ENCODE results near the gene MAPK4.

MAPK4 gene

GRCh38 chr18:50653402-50654093, 93.7 kb downstream of the MAPK4 start:
- peaks cover 5% of the 10 kb centered on the region; the same call in 1 of the 2 replicates for H3K27me3 ChIP-seq (ENCODE audit: insufficient read depth, low read length)

GRCh38 chr18:50654211-50654610, 94.3 kb downstream of the MAPK4 start:
- Histone ChIP-seq H2AFZ (ENCODE audit: low read length, unreplicated experiment) (no peak overlapping the region), H3K27ac (ENCODE audit: low read depth, low read length) (no peak overlapping the region), H3K79me2 (ENCODE audit: control insufficient read depth, insufficient read depth, low read length, unreplicated experiment) (no peaks in the 10 kb centered on the region), H3K4me1 (ENCODE audit: control insufficient read depth, insufficient read depth, low read length, unreplicated experiment) (no peaks in the 10 kb centered on the region), H3K27me3 (ENCODE audit: insufficient read depth, low read length) (peaks cover 3% of the 10 kb centered on the region; the same call in 1 of the 2 replicates), H3K36me3 (ENCODE audit: insufficient read depth, low read length) (no peaks in the 10 kb centered on the region), H3K4me3 (ENCODE audit: low read depth, low read length) (no peak overlapping the region)

More at GRCh38 chr18:50653402-50654093, 93.7 kb downstream of the MAPK4 start:
- Histone ChIP-seq H3K36me3 (ENCODE audit: insufficient read depth, low read length) (no peaks in the 10 kb centered on the region), H3K27ac (ENCODE audit: low read depth, low read length) (no peak overlapping the region), H3K79me2 (ENCODE audit: control insufficient read depth, insufficient read depth, low read length, unreplicated experiment) (no peaks in the 10 kb centered on the region), H3K4me3 (ENCODE audit: low read depth, low read length) (no peak overlapping the region), H3K4me1 (ENCODE audit: control insufficient read depth, insufficient read depth, low read length, unreplicated experiment) (no peaks in the 10 kb centered on the region), H2AFZ (ENCODE audit: low read length, unreplicated experiment) (no peak overlapping the region)

- no peaks in the 10 kb centered on the region for H3K27me3 ChIP-seq (ENCODE audit: insufficient read depth, low read length)
- H3K27ac ChIP-seq (ENCODE audit: low read depth, low read length): no peak overlapping the region
- H3K79me2 ChIP-seq (ENCODE audit: control insufficient read depth, insufficient read depth, low read length, unreplicated experiment): no peaks in the 10 kb centered on the region
- H3K4me3 ChIP-seq (ENCODE audit: low read depth, low read length): no peak overlapping the region
- no peaks in the 10 kb centered on the region for H3K36me3 ChIP-seq (ENCODE audit: insufficient read depth, low read length)
- no peak overlapping the region for H2AFZ ChIP-seq (ENCODE audit: low read length, unreplicated experiment)
- no peaks in the 10 kb centered on the region for H3K4me1 ChIP-seq (ENCODE audit: control insufficient read depth, insufficient read depth, low read length, unreplicated experiment)
These were observed 95.0 kb downstream of the MAPK4 start for GRCh38 chr18:50654658-50655550.

GRCh38 chr18:50656396-50656795, 96.5 kb downstream of the MAPK4 start:
- H3K27me3 ChIP-seq (ENCODE audit: insufficient read depth, low read length): no peaks in the 10 kb centered on the region
- no peak overlapping the region for H2AFZ ChIP-seq (ENCODE audit: low read length, unreplicated experiment)
- H3K79me2 ChIP-seq (ENCODE audit: control insufficient read depth, insufficient read depth, low read length, unreplicated experiment): no peaks in the 10 kb centered on the region
- no peak overlapping the region for H3K4me3 ChIP-seq (ENCODE audit: low read depth, low read length)
- no peaks in the 10 kb centered on the region for H3K4me1 ChIP-seq (ENCODE audit: control insufficient read depth, insufficient read depth, low read length, unreplicated experiment)
- no peak overlapping the region for H3K27ac ChIP-seq (ENCODE audit: low read depth, low read length)
- no peaks in the 10 kb centered on the region for H3K36me3 ChIP-seq (ENCODE audit: insufficient read depth, low read length)

- H3K4me3 ChIP-seq (ENCODE audit: low read depth, low read length): no peak overlapping the region
- H3K4me1 ChIP-seq (ENCODE audit: control insufficient read depth, insufficient read depth, low read length, unreplicated experiment): no peaks in the 10 kb centered on the region
- H2AFZ ChIP-seq (ENCODE audit: low read length, unreplicated experiment): no peak overlapping the region
- H3K79me2 ChIP-seq (ENCODE audit: control insufficient read depth, insufficient read depth, low read length, unreplicated experiment): no peaks in the 10 kb centered on the region
- no peak overlapping the region for H3K27ac ChIP-seq (ENCODE audit: low read depth, low read length)
- H3K27me3 ChIP-seq (ENCODE audit: insufficient read depth, low read length): no peaks in the 10 kb centered on the region
- H3K36me3 ChIP-seq (ENCODE audit: insufficient read depth, low read length): no peaks in the 10 kb centered on the region
These were observed 97.1 kb downstream of the MAPK4 start for GRCh38 chr18:50656841-50657470.

GRCh38 chr18:50658601-50659000, 98.7 kb downstream of the MAPK4 start:
- no peaks in the 10 kb centered on the region for H3K79me2 ChIP-seq (ENCODE audit: control insufficient read depth, insufficient read depth, low read length, unreplicated experiment)
- H3K36me3 ChIP-seq (ENCODE audit: insufficient read depth, low read length): no peaks in the 10 kb centered on the region
- H3K4me3 ChIP-seq (ENCODE audit: low read depth, low read length): no peak overlapping the region
- H3K27me3 ChIP-seq (ENCODE audit: insufficient read depth, low read length): no peaks in the 10 kb centered on the region
- no peaks in the 10 kb centered on the region for H3K4me1 ChIP-seq (ENCODE audit: control insufficient read depth, insufficient read depth, low read length, unreplicated experiment)
- no peak overlapping the region for H2AFZ ChIP-seq (ENCODE audit: low read length, unreplicated experiment)
- H3K27ac ChIP-seq (ENCODE audit: low read depth, low read length): no peak overlapping the region

GRCh38 chr18:50659091-50660003, 99.5 kb downstream of the MAPK4 start:
- Histone ChIP-seq H2AFZ (ENCODE audit: low read length, unreplicated experiment) (no peak overlapping the region), H3K36me3 (ENCODE audit: insufficient read depth, low read length) (no peaks in the 10 kb centered on the region), H3K4me1 (ENCODE audit: control insufficient read depth, insufficient read depth, low read length, unreplicated experiment) (no peaks in the 10 kb centered on the region), H3K79me2 (ENCODE audit: control insufficient read depth, insufficient read depth, low read length, unreplicated experiment) (no peaks in the 10 kb centered on the region), H3K27ac (ENCODE audit: low read depth, low read length) (no peak overlapping the region), H3K27me3 (ENCODE audit: insufficient read depth, low read length) (no peaks in the 10 kb centered on the region), H3K4me3 (ENCODE audit: low read depth, low read length) (no peak overlapping the region)

GRCh38 chr18:50661013-50661412, 101.1 kb downstream of the MAPK4 start:
- Histone ChIP-seq H3K79me2 (ENCODE audit: control insufficient read depth, insufficient read depth, low read length, unreplicated experiment) (no peaks in the 10 kb centered on the region), H3K4me1 (ENCODE audit: control insufficient read depth, insufficient read depth, low read length, unreplicated experiment) (no peaks in the 10 kb centered on the region), H3K4me3 (ENCODE audit: low read depth, low read length) (no peak overlapping the region), H3K27me3 (ENCODE audit: insufficient read depth, low read length) (no peaks in the 10 kb centered on the region), H3K27ac (ENCODE audit: low read depth, low read length) (no peak overlapping the region), H2AFZ (ENCODE audit: low read length, unreplicated experiment) (no peak overlapping the region), H3K36me3 (ENCODE audit: insufficient read depth, low read length) (no peaks in the 10 kb centered on the region)

- Histone ChIP-seq H3K4me3 (ENCODE audit: low read depth, low read length) (no peak overlapping the region), H3K36me3 (ENCODE audit: insufficient read depth, low read length) (no peaks in the 10 kb centered on the region), H3K79me2 (ENCODE audit: control insufficient read depth, insufficient read depth, low read length, unreplicated experiment) (no peaks in the 10 kb centered on the region), H3K27ac (ENCODE audit: low read depth, low read length) (no peak overlapping the region), H3K27me3 (ENCODE audit: insufficient read depth, low read length) (no peaks in the 10 kb centered on the region), H3K4me1 (ENCODE audit: control insufficient read depth, insufficient read depth, low read length, unreplicated experiment) (no peaks in the 10 kb centered on the region), H2AFZ (ENCODE audit: low read length, unreplicated experiment) (no peak overlapping the region)
These were observed 102.3 kb downstream of the MAPK4 start for GRCh38 chr18:50662177-50662576.

Measured in ACC112 (cell line).